Stimulated activated naive B cell treated with anti-CD40 and anti-IgM and Interleukin-4, amounts not matched to agents 10 μg/mL and 1 μg/mL and 100 μg/mL, for 72 hours (primary cell): ENCODE data around the gene SORCS1.

Experiments
- ATAC-seq, 2 donors: fragments of 150-1000 bp; cut with Tn5 transposase; replicated peaks; 2 replicates each; pipeline ENCODE4 v1.10.0; 2021; ENCODE audit warnings: moderate library complexity in 1 of 2
- DNase-seq: peaks from one replicate; pipeline ENCODE4 v3.0.0; 2021
- H3K27ac Mint-ChIP-seq: one replicate; pipeline ENCODE4 v1.8.0; 2022; ENCODE audit warnings: mild to moderate bottlenecking, mixed read lengths
- H3K27me3 Mint-ChIP-seq, 2 donors: one replicate each; pipeline ENCODE4 v1.8.0; 2022; ENCODE audit warnings: mixed read lengths in 2 of 2
- H3K36me3 Mint-ChIP-seq, 2 donors: one replicate each; pipeline ENCODE4 v1.8.0; 2022; ENCODE audit warnings: mixed read lengths in 2 of 2, mild to moderate bottlenecking in 1 of 2
- H3K4me1 Mint-ChIP-seq, 2 donors: one replicate each; pipeline ENCODE4 v1.8.0; 2022; ENCODE audit warnings: mixed read lengths in 2 of 2, mild to moderate bottlenecking in 1 of 2
- H3K4me3 Mint-ChIP-seq, 2 donors: one replicate each; pipeline ENCODE4 v1.8.0; 2022; ENCODE audit warnings: mild to moderate bottlenecking in 2 of 2, mixed read lengths in 2 of 2, moderate library complexity in 1 of 2
- H3K9me3 Mint-ChIP-seq, 2 donors: one replicate each; pipeline ENCODE4 v1.8.0; 2022; ENCODE audit warnings: mixed read lengths in 2 of 2, mild to moderate bottlenecking in 1 of 2

The SORCS1 gene

DNA sequence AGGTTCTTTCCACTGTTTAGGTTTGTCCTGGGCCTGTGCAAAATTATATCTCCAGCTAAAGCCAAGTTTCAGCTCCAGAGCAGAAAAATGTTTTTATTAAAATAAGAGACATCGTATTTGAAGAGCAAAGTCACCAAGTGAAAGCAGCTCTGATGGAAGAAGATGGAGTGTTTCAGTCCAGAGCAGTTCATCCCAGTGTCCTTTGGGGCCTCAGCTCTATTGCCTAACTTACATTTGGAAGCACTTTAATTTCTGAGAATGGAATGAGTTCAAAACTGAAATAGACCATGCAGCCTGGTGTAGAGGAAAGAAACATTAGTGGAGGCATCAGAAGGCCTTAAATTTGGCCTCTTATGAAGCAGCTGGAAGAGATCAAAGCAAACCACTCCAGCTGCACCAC lies 545.2 kb downstream of the SORCS1 start:
- H3K36me3 Mint-ChIP-seq = no peaks in the 10 kb centered on the region
- no peak overlapping the region for H3K27ac Mint-ChIP-seq
- ATAC-seq = no peak
- peaks cover 0 to 4% of the 10 kb centered on the region in 2 donors for H3K27me3 Mint-ChIP-seq
- H3K9me3 Mint-ChIP-seq = peaks cover 0 to 1% of the 10 kb centered on the region in 2 donors
- no peak overlapping the region for H3K4me3 Mint-ChIP-seq
- no peak for DNase-seq
- H3K4me1 Mint-ChIP-seq = no peaks in the 10 kb centered on the region

DNA sequence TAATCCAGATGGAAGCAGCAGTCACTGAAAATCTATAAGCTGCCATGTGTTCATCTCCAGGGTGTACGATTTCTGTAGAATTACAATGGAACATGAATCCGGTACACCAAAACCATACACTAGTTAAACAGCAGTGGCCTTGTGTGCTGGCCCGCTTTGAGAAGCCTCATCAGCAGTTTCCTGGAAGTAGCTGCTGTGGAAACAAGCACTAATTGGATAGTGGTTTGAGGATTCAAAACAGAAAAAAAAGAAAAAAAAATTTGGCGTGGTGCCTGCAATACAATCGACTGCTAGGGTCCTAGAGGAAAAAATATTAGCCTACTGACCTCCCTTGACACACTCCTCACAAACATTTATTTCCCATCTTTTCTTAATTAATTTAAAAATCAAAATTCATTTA lies 545.9 kb downstream of the SORCS1 start:
- Mint-ChIP-seq H3K27me3 (no peaks in the 10 kb centered on the region), H3K4me3 (no peak overlapping the region), H3K27ac (no peak overlapping the region), H3K36me3 (no peaks in the 10 kb centered on the region), H3K9me3 (peaks cover 0 to 1% of the 10 kb centered on the region in 2 donors), H3K4me1 (no peaks in the 10 kb centered on the region)
- no peak for DNase-seq
- ATAC-seq = no peak

DNA sequence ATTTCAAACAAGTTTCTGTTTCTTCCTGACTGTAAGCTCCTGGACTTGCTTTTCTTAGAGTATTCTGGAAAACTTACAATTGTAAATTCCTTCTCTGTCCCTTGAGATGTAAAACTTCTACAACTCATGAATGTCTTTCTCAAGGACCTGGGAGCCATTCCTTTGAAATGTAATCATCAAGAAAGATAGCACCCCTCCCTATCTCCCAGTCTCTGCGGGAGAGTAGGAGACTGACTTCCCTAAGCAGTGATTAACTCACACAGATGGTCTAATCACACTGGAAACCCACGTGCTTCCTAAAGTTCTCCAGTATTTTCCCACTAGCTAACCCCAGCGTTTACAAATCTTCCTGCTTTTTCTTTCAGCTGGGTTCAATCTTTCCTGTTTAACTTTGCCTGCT lies 549.4 kb downstream of the SORCS1 start:
- Mint-ChIP-seq H3K27ac (no peak overlapping the region), H3K4me3 (no peak overlapping the region), H3K4me1 (no peaks in the 10 kb centered on the region), H3K27me3 (no peaks in the 10 kb centered on the region), H3K36me3 (no peaks in the 10 kb centered on the region), H3K9me3 (peaks cover 0 to 1% of the 10 kb centered on the region in 2 donors)
- DNase-seq (no peak), ATAC-seq (no peak)

DNA sequence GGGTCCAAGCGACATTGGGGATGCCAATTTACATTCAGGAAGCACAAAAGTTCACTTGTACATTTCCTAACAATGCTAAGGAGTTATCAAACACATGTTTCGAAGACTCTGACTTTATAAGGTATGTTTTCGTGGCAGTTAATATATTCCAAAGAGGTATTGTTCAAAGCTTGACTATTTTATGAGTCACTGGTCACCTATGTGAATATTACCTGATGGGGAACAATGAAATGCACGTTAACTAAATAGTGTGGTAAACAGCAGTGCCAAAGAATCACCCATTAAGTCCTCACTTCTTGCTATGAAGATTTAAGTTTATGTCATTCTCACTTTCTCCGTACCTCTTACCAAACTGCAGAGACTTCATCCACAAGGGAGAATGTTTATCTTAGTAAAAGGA lies 550.2 kb downstream of the SORCS1 start:
- ATAC-seq = no peak
- no peaks in the 10 kb centered on the region for H3K36me3 Mint-ChIP-seq
- H3K27me3 Mint-ChIP-seq = no peaks in the 10 kb centered on the region
- H3K4me1 Mint-ChIP-seq = no peaks in the 10 kb centered on the region
- no peak overlapping the region for H3K27ac Mint-ChIP-seq
- no peak for DNase-seq
- H3K9me3 Mint-ChIP-seq = peaks cover 0 to 1% of the 10 kb centered on the region in 2 donors
- H3K4me3 Mint-ChIP-seq = no peak overlapping the region

DNA sequence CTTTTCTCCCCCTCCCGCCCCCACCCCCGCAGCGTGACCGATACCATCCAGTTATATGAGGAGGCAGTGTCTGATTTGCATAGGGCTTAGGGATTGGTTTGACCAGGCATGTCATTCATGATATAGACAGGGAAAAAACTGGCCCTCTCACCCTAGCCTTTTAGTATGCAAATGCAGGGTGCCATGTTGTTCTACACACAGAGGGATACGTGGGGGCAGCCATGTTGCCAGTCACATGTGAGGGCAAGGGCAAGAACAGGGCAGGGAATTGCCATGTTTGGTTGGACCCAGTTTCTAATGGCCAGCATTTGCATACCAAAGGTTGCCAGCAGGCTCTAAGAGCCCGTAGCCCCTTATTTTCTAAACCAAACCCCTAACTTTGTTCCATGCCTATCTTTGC lies 552.1 kb downstream of the SORCS1 start:
- ATAC-seq (no peak), DNase-seq (no peak)
- Mint-ChIP-seq H3K4me1 (no peaks in the 10 kb centered on the region), H3K27ac (no peak overlapping the region), H3K9me3 (peaks cover 0 to 1% of the 10 kb centered on the region in 2 donors), H3K36me3 (no peaks in the 10 kb centered on the region), H3K4me3 (no peak overlapping the region), H3K27me3 (no peaks in the 10 kb centered on the region)

DNA sequence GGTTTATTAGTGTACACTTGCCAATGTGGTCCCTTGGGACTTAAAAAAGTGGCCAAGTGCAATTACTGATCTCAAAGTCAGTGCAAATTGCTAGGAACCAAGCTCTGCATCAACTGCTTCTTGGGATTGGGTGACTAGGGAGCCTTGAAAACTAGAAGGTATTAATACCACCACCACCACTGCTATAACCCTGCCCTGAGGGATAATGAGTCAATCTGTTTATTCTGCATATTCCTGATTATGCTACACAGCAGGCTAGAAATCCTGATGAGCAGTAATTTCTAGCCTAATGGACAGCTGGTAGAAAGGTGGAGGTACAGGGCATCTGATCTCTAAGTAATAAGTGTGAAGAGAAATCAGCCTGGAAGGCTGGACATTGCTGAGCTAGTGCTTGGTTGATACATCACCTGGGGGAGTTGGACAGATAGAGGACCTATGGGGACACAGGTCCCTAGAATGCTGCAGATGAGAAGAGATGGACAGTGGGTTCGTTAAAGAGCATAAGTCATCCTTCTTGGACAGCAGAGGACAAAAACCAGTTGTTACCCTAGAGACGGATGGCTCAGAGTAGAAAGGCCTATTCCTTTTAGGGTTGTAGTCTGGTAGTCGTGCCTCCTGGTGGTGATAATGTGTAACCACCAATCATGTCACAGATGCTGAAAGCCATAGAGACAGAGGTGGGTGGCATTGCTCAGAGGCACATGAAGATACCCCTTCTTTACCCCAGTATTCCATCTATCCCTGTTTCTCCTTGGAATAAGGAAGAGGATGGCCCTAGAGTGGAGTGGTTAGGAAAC lies 554.8 kb downstream of the SORCS1 start:
- H3K4me1 Mint-ChIP-seq = no peaks in the 10 kb centered on the region
- H3K27ac Mint-ChIP-seq = no peak overlapping the region
- peaks cover 0 to 3% of the 10 kb centered on the region in 2 donors for H3K27me3 Mint-ChIP-seq
- H3K36me3 Mint-ChIP-seq = no peaks in the 10 kb centered on the region
- ATAC-seq (no peak), DNase-seq (no peak)
- H3K4me3 Mint-ChIP-seq = no peak overlapping the region
- no peaks in the 10 kb centered on the region for H3K9me3 Mint-ChIP-seq

DNA sequence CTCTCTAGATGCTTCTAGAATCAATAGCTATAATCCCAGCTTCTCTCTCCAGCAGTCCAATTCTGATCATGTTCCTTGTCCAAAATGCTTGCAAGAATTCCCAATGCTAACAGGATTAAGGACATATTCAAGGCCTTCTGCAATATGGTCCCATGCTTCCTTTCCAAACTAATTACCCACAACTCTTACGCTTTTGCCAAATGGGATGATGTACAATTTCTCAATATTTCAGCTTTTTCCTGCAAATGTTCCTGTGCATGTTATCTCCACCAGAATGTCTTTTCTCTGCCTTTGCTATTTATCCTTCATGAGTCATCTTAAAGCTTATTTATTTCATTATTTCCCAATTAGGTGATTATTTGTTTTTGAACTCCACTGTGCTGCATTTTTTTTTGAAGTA lies 556.4 kb downstream of the SORCS1 start:
- DNase-seq (no peak), ATAC-seq (no peak)

DNA sequence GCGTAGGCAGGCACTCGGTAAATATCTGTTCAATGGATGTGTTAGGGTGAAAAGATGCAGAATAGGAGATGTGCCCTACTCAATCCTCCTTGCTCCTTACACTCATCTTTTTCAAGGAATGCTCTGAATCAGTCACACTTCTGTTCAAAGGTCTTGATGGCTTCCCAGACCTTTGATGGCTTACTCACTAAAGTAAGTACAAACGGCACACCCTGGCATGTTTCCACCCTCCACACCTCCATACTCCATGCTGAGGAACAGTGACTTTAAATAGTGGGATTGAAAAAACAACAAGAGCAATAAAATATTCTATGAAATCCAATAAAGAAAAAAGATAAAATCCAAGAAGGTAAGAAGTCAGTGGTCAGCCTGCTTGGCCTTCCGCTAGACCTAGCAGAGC lies 569.2 kb downstream of the SORCS1 start:
- H3K9me3 Mint-ChIP-seq = peaks cover 0 to 2% of the 10 kb centered on the region in 2 donors
- H3K4me1 Mint-ChIP-seq = no peaks in the 10 kb centered on the region
- H3K4me3 Mint-ChIP-seq = no peak overlapping the region
- ATAC-seq = no peak
- no peak for DNase-seq
- H3K27ac Mint-ChIP-seq = no peak overlapping the region
- no peaks in the 10 kb centered on the region for H3K27me3 Mint-ChIP-seq
- H3K36me3 Mint-ChIP-seq = no peaks in the 10 kb centered on the region

More for the DNA sequence above, 556.4 kb downstream of the SORCS1 start:
- Mint-ChIP-seq H3K9me3 (no peaks in the 10 kb centered on the region), H3K4me3 (no peak overlapping the region), H3K4me1 (no peaks in the 10 kb centered on the region), H3K36me3 (no peaks in the 10 kb centered on the region), H3K27me3 (peaks cover 0 to 3% of the 10 kb centered on the region in 2 donors), H3K27ac (no peak overlapping the region)

DNA sequence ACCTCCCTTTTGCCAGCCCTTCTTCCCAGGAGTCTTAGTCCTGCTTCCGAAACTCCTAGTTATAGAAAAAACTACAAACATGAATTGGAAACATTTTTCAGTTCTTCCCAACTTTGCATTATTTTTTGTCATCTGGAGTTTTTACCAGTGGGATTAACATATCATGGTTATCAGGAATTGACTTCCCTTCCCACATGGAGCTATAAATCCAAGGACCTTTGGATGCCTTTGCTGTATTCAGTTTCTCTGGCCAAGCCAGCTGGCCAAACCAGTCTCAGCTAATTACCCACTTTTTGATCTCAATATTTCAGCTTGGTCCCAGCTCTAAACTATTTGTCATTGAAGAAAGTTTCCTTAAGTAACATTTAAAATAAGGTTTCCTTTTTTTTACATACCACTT lies 570.6 kb downstream of the SORCS1 start:
- no peaks in the 10 kb centered on the region for H3K36me3 Mint-ChIP-seq
- no peaks in the 10 kb centered on the region for H3K4me1 Mint-ChIP-seq
- DNase-seq (no peak), ATAC-seq (no peak)
- peaks cover 0 to 2% of the 10 kb centered on the region in 2 donors for H3K9me3 Mint-ChIP-seq
- H3K27ac Mint-ChIP-seq = no peak overlapping the region
- H3K27me3 Mint-ChIP-seq = no peaks in the 10 kb centered on the region
- H3K4me3 Mint-ChIP-seq = no peak overlapping the region

DNA sequence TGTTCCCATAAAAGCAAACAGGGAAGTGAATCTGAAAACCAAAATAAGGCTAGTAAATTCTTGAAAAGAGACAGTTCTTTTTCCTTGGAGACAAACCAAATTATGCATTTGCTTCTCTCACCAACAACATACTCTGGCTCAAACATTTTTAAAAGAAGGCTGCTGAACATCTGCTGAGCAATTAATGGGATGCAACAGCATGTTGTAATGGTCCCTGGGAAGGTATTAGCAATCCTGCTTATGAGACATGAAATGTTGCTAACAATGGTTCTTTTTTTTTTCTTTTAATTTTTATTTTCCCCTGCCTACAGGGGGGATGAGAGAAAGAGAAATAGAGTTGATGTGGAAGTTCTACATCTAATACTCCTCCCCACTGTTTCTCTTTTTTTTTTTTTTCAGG lies 572.1 kb downstream of the SORCS1 start:
- DNase-seq (no peak), ATAC-seq (no peak)
- H3K4me3 Mint-ChIP-seq = no peak overlapping the region
- peaks cover 0 to 2% of the 10 kb centered on the region in 2 donors for H3K9me3 Mint-ChIP-seq
- no peaks in the 10 kb centered on the region for H3K4me1 Mint-ChIP-seq
- H3K27me3 Mint-ChIP-seq = no peaks in the 10 kb centered on the region
- H3K27ac Mint-ChIP-seq = no peak overlapping the region
- no peaks in the 10 kb centered on the region for H3K36me3 Mint-ChIP-seq

DNA sequence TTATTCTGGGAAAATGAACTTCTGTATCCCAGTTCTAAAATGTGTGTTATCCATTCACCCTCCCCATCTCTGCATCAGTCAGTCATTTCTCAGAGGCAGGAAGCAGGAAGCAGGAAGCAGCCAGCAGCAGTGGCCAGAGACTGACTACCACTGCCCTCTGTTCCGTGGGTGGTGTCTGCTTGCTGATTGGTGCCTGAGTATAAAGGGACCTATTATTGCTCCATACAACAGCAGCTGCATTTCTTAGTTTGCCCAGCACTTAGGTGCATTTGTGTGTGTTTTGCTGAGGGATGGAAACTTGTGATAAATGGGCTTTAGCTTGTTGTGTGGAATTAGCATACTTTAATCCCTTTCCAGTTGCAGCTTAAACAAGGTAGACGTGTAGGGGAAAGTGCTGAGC lies 582.2 kb downstream of the SORCS1 start:
- DNase-seq = no peak
- no peaks in the 10 kb centered on the region for H3K4me1 Mint-ChIP-seq
- H3K36me3 Mint-ChIP-seq = no peaks in the 10 kb centered on the region
- H3K27me3 Mint-ChIP-seq = no peaks in the 10 kb centered on the region
- H3K9me3 Mint-ChIP-seq = peaks cover 3 to 5% of the 10 kb centered on the region in 2 donors
- ATAC-seq = no peak
- no peak overlapping the region for H3K27ac Mint-ChIP-seq
- no peak overlapping the region for H3K4me3 Mint-ChIP-seq

DNA sequence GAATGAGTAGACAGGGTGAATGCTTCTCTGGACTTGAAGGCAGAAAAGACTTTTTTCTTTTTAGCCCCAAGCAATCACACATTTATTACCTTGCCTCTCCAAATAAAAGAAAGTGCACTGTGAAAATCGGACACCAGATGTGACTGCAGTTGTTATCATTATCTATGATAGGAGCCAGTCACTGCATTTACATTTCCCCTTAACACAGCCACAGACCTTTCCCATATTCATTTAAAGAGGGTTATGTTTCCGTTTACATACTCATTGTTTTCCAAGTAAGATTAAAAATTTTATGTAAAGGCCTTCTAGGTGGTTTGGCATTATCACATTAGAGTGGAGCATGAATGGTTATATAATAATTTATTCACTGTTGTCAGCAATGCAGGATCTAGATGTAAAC lies 586.8 kb downstream of the SORCS1 start:
- Mint-ChIP-seq H3K27ac (no peak overlapping the region), H3K4me3 (no peak overlapping the region), H3K27me3 (peaks cover 5 to 10% of the 10 kb centered on the region in 2 donors), H3K9me3 (no peaks in the 10 kb centered on the region), H3K36me3 (no peaks in the 10 kb centered on the region), H3K4me1 (no peaks in the 10 kb centered on the region)
- DNase-seq (no peak), ATAC-seq (no peak)

DNA sequence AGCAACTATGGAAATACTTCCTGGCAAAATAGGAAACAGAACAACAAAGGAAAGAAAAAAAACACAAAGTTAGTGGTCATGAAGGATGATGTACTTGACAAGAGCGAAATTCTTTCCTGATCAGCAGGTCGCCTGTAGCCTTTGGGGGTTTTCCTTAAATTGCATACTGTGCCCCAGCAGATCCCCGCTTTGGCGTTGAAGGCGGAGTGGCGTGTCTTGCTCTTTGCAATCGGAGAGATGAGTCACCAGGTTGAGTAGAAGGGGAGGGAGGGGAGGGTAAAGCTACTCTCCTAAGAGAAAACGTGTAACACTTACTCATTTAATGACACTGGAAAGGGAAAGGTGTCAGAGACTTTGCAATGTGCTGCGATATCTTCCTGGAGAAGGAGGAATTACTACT lies 587.2 kb downstream of the SORCS1 start:
- no peaks in the 10 kb centered on the region for H3K36me3 Mint-ChIP-seq
- peaks cover 5 to 10% of the 10 kb centered on the region in 2 donors for H3K27me3 Mint-ChIP-seq
- no peak overlapping the region for H3K4me3 Mint-ChIP-seq
- no peaks in the 10 kb centered on the region for H3K9me3 Mint-ChIP-seq
- ATAC-seq (no peak), DNase-seq (no peak)
- H3K4me1 Mint-ChIP-seq = no peaks in the 10 kb centered on the region
- no peak overlapping the region for H3K27ac Mint-ChIP-seq

DNA sequence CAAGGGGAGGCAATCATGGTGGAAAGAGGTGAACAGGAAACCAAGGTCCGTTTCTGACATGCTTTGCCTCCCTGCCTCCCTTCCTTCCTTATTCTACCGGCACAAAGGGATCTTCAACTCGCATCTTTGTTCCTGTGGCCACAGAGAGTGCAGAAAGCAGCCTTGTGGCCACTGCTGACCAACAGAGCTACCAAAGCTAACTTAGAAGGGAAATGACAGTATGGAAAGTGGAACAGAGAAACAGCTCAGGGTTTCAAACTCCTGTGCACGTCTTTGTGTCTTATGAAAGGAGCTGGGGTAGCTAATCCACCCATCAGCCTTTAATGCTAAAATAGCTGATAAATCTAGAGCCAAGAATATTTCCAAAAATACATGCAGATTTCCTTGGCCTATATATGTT lies 588.0 kb downstream of the SORCS1 start:
- H3K4me3 Mint-ChIP-seq = no peak overlapping the region
- no peak overlapping the region for H3K27ac Mint-ChIP-seq
- H3K36me3 Mint-ChIP-seq = no peaks in the 10 kb centered on the region
- DNase-seq (no peak), ATAC-seq (no peak)
- peaks cover 5 to 10% of the 10 kb centered on the region in 2 donors for H3K27me3 Mint-ChIP-seq
- H3K4me1 Mint-ChIP-seq = no peaks in the 10 kb centered on the region
- H3K9me3 Mint-ChIP-seq = no peaks in the 10 kb centered on the region

DNA sequence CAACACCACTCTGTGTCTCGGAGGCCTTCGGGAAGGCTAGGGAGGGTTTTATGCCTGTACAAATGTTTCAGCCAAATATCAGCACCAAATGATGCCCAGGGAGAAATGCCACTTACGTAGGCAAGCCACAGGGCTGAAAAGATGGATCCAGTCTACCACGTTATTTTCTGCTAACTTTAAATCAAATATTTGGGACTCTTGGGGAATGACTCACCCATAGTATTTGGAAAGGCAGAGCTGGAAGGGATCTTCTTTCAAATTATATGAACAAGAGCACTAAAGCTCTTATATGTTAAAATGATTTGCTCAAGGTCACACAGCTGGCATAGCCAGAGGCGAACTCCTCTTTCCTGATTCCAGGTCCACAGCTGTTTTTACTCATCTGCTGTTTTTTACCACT lies 591.4 kb downstream of the SORCS1 start:
- no peak overlapping the region for H3K4me3 Mint-ChIP-seq
- DNase-seq (no peak), ATAC-seq (no peak)
- H3K4me1 Mint-ChIP-seq = no peaks in the 10 kb centered on the region
- no peak overlapping the region for H3K27ac Mint-ChIP-seq
- H3K36me3 Mint-ChIP-seq = no peaks in the 10 kb centered on the region
- H3K9me3 Mint-ChIP-seq = no peaks in the 10 kb centered on the region
- H3K27me3 Mint-ChIP-seq = peaks cover 5 to 10% of the 10 kb centered on the region in 2 donors
